GM19193 (cell line): ENCODE data around the gene ITGA11.

Experiments
- POLR2A ChIP-seq: IDR thresholded peaks from 4 replicates; pipeline ENCODE4 v1.6.1; 2011; ENCODE audit not compliant: insufficient read depth, insufficient read length; ENCODE audit errors: extremely low read depth

Gene ITGA11

DNA sequence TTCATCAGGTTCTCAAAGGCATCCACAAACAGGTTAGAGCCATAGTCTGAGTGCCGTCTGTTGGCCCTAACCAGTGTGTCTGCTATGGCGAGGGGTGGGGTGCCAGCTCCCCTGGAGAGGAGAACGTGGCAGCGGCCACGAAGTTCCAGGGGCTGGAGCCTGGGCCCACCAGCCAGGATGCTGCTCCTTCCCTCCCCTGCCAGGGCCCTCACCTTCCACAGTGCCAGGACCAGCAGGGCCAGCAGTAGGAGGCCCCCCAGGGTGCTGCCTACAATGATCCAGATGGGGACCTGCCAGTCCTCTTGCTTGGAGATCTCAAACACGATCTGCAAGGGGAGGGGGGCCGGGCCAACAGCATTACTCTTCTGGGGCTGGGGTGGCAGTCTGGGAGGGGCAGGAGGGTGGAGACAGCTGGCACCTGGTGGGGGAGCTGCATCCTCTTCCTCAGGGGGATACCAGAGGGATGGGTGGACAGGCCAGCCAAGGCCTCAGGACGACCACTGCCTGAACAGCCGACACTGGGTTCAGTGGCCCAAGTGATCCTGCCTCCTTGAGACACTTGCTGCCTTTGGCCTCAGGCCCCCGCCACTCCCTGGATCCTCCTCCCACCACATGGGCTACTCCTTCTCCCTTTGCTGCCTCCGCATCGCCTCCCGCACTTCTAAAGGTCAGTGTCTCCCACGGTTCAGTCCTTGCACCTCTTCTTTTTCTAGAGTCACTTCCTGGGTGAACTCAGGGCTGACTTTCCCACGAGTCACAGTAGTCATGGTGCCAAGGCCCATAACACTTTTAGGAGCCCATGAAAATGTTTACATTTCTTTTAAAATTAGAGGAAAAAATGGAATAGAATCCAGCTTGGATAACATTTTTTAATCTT lies 128.2 kb downstream of the ITGA11 start:
- no peak for TF ChIP-seq POLR2A

DNA sequence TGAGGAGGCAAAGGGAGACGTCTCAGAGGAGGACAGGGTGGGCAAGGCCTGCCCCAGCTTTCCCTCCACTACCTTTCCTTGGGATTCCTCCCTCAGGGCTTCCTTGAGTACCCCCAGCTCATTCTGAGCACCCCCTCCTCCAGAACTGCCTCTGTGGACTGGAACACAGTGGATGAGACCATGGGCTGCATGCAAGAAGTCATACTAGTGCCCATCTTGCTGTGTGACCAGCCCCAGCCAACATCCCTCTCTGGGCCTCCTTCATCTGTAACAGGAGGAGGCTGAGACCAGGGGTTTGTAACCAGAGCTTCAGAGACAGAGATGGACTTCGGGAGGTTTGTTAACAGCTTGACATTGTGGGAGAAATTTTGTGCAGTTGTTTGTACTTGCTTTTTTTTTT lies 128.8 kb downstream of the ITGA11 start:
- no peak for TF ChIP-seq POLR2A

DNA sequence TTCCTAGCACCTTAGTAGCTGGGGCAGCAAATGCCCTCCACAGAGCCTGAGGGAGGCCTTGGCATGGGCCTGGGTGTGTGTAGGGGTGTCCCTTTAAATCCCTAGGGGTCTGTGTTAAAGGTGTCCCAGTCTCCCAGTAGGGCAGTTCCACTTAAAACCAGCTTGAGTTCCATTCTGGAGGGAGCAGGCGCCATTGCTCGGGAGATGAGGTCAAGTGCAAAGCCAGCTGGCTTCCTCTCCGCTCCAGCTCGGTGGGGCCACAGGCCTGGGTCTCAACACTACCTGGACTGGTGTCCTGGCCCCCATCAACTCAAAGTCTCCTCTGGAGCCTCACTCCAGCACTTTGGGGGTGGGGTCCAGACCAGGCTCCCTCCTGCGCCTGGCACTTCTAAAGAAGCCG lies 129.2 kb downstream of the ITGA11 start:
- no peak for TF ChIP-seq POLR2A

DNA sequence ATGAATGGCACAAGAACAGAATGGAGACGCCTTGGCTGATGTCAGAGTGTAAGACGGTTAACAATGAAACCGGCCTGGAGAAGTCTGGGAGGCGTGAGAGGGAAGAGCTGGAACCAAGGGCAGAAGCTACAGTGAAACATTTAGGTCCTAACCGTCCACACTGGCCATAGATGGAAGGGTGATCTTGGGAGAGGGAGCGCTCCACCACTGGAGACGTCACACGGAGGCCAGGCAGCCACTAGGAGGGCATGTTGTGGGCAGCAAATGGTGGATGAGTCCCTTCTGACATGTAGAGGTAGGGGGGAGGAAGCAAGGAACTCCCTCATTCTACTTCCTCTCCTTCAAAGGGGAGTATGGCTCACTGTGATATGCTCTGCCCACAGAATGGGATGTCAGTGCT lies 130.7 kb downstream of the ITGA11 start:
- TF ChIP-seq POLR2A: no peak

DNA sequence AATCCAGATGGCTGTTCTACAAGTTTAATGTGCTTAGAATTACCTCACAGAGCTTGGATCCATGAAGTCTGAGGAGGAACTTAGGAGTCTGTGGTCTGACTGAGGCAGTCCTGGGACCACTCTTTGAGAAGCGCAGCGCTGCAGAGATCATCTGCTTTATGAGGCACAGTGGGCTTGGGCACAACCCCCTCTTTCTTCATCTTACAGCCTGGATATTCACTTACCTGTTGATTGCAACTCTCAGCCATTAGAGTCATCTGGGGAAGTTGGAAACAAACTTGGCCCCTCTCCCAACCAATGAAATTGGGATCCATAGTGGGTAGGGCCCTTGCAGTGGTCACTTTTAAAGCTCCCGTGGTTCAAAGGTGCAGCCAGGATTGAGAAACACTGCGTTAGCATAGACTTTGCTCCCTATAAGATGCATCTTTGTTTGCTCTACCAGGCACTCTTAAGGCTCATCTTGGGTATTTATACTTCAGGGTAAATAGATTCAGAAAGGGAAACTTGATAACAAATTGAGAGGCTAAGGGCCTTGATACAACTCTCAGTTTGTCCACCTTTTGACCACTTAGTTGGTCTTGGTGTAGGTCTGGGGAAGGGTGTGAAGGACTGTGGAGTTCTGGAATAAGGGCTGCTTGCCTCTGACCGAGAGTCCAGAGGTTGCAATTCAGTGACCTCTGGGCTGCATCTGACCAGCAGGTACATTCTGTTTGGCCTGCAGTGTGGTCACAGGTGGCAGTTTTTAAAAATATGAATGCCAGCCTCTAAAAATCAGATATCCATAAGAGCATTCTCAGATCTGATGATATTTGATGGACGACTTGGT lies 131.6 kb downstream of the ITGA11 start:
- TF ChIP-seq POLR2A: no peak

DNA sequence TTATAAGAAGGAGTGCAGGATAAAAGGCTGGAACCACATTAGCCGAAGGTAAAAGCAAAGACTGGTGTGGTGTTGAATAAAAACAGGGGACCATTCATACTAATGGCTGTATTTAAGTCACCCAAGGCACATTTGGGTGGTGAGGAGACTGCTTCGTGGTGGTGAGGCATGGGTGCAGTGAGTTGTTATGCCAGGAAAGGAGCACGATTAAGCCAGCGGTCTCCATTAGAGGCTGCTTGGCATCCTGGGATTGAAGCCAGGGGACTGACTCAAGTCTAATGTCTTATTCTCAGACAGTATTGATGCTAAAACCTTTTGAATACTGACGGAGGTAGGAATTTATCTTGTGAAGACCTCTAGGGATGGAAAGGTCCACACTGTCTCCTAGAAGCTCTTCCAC lies 132.5 kb downstream of the ITGA11 start:
- no peak for TF ChIP-seq POLR2A

DNA sequence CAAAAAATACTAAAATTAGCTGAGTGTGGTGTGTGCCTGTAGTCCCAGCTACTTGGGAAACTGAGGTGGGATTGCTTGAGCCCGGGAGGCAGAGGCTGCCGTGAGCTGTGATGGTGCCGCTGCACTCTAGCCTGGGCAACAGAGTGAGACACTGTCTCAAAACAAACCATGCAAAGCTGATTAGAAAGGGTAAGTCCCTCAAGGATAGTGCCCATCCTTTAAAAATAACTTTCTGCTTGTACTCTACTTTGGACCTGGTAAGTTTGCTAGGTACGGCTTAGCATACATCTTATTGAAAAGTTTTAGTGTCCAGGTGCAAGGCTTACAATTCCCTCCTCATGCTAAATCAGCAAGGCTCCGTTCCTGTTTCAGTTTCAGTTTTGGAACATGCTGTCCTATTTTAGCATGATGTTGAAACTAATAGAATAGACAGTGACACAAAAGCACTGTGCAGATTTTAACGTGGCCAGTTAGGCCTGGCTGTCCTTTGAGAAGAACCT lies 133.0 kb downstream of the ITGA11 start:
- TF ChIP-seq POLR2A: no peak

DNA sequence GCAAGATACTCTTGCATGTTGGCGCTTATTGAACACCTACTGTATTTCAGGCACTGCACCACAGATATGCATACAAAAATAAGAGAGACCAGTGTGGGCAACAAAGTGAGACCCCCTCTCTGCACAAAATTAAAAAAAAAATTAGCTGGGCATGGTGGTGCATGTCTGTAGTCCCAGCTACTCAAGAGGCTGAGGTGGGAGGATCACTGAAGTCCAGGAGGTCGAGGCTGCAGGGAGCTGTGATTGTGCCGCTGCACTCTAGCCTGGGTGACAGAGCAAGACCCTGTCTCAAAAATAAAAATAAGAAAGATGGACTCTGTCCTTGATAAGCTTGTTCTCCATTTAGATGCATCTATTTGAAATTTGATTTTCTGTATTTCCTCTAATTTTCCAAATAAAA lies 133.6 kb downstream of the ITGA11 start:
- no peak for TF ChIP-seq POLR2A

DNA sequence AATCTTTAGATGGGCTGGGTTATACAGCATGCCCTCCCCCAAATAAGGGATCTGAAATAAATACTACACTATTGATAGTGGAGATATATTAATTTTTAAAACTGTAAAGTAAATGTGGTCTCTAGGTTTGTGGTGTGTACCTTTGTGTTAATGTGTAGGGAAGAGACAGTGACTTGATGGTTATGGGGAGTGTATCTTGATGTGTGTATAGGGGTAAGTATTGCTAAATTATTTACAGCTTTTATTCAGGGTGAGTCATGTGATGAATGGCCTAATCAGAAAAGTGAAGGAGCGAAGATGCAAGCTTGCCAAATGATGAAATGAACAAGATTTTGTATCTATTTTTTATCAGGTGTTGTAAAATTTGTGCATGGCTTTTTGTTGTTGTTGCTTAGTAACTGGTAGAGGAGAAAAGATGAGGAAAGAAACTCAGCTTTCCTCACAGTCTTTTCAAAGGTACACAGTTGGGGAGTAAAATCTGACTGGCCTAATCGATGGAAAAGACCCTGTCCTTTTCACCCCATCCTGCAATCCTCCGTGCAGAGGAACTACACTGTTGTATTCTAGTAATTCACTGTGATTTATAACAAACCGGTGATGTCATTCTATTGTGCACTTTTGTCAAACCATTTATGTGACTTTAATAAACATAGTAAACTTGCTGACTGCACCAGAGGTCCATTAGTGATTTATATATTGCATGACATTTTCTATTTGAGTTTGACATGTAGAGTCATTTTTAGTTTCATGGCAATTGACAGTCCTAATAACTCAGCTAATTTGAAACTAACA lies 136.8 kb downstream of the ITGA11 start:
- no peak for TF ChIP-seq POLR2A

DNA sequence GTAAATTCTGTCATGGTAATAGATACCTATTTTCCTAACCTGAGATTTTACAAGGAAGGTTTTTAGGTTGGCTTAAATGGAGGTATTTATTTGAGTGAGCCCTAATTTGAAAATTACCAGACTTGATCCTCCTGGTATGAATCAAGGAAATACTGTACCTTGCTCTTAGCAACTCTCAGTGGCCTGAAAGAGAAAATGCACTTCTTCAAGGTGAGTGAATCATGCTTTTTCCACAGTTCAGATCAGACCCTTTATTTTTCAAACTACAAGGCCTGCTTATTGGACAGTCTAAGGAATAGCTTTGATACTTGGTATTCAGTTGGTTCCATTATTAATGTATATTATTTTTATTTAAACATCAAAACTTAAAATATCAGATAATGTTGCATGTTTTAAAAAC lies 139.0 kb downstream of the ITGA11 start:
- TF ChIP-seq POLR2A: no peak

DNA sequence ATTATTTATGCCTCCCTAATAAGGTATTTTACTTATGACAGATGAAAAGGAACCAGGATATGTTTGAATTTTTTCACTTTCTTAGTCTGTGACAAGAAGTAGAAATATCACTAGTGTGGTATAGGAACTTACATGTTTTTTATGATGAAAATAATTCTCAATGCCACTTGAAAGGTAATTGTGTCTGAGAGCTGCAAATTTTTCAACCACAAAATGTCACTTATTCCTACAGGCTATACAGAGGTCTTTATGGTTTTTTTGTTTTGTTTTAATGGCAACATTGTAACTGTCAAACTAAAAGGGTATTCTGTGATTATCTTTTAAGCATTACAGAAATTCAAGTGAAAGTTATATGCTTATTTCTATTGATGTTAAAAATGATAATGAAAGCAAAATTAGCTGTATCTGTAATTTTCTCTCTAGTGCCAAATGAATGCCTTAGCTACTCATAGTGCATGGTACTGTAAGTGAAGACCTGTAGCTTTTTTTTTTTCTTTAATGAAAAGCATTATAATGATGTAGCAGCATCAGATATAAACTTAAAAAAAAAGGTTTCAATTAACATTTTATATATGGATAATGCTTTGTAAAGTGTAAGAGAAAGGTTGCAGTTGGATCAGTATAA lies 139.7 kb downstream of the ITGA11 start:
- no peak for TF ChIP-seq POLR2A

DNA sequence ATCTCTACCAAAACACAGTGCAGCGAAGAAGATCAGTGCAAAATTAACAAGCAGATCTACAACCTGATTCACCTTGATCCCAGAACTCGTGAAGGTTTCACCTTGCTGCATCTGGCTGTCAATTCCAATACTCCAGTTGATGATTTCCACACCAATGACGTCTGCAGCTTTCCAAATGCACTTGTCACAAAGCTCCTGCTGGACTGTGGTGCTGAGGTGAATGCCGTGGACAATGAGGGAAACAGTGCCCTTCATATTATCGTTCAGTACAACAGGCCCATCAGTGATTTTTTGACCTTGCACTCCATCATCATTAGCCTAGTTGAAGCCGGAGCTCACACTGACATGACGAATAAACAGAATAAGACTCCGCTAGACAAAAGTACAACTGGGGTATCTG lies 141.2 kb downstream of the ITGA11 start:
- no peak for TF ChIP-seq POLR2A

DNA sequence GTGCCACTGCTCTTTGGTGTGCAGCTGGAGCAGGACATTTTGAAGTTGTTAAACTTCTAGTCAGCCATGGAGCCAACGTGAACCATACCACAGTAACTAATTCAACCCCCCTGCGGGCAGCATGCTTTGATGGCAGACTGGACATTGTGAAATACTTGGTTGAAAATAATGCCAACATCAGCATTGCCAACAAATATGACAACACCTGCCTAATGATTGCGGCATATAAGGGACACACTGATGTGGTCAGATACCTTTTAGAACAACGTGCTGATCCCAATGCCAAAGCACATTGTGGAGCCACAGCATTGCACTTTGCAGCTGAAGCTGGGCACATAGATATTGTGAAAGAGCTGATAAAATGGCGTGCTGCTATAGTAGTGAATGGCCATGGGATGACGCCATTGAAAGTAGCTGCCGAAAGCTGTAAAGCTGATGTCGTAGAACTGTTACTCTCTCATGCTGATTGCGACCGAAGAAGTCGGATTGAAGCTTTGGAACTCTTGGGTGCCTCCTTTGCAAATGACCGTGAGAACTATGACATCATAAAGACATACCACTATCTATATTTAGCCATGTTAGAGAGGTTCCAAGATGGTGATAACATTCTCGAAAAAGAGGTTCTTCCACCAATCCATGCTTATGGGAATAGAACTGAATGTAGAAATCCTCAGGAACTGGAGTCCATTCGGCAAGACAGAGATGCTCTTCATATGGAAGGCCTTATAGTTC lies 142.2 kb downstream of the ITGA11 start:
- TF ChIP-seq POLR2A: no peak

DNA sequence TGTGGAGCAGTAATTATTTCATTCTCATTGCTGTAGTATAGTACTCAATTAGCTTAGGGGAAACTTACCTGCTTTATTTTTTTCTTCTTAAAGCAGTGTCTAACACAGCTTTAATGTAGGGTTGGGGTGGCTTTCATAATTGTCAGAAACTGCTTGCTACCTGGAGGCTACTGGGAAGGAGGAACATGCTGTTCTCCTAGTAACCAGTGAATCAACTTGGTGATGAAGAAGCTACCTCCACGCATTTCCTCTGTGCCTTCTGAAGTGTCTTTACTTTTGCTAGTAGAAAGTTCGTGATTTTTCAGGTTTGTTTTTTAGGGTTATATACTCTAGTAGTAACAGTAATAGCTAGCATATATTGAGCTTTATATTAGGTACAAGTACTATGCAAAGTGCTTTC lies 142.9 kb downstream of the ITGA11 start:
- no peak for TF ChIP-seq POLR2A
